PFSK-1 (cell line): ENCODE data around the gene TRAF3IP3.

Experiments
- POLR2AphosphoS5 ChIP-seq: IDR thresholded peaks from 2 replicates; pipeline ENCODE4 v1.6.1; 2012; ENCODE audit warnings: low read depth, mild to moderate bottlenecking, control low read depth, low read length, moderate library complexity
- REST ChIP-seq, 2 experiments: IDR thresholded peaks; 2 replicates each; pipeline versions ENCODE4 v1.6.1 to v1.8.0; 2011 to 2012; ENCODE audit warnings: low read depth in 2 of 2, low read length in 2 of 2, control low read depth in 1 of 2, inconsistent platforms in 1 of 2, mild to moderate bottlenecking in 1 of 2, moderate library complexity in 1 of 2; ENCODE audit not compliant: insufficient read depth in 1 of 2
- SIN3A ChIP-seq: IDR thresholded peaks from 2 replicates; pipeline ENCODE4 v1.6.1; 2012; ENCODE audit warnings: mild to moderate bottlenecking, low read length, moderate library complexity, borderline replicate concordance; ENCODE audit not compliant: insufficient read depth
- TAF1 ChIP-seq: IDR thresholded peaks from 2 replicates; pipeline ENCODE4 v1.6.1; 2012; ENCODE audit warnings: low read length, control low read depth, borderline replicate concordance; ENCODE audit not compliant: insufficient read depth

DNA sequence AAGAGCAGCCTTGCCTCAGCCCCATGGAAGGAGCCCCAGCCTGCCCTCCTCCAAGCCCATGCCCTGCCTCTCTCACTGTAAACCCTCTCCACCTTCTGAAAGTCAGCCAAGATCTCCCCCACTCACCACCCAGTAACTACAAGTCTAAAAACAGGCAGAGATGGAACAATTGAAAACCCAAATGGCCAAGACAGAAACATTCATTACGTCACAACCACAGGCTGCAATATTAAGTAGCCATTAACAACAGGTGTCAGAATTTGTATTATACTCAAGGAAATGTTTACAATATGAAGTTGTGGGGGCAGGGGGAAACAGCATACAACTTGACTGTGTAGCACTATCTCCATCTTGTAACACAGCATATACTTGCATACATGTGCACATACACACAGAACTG lies 47.7 kb downstream of the TRAF3IP3 start:
- TF ChIP-seq REST (IDR thresholded peaks at IDR 0.05; ENCODE audit: insufficient read depth in 1 of 2, low read depth in 2 of 2, low read length in 2 of 2) (no peak), POLR2AphosphoS5 (no peak), SIN3A (no peak), TAF1 (no peak)
